Fibroblast of lung (primary cell): ENCODE measurements around the gene COL15A1. TPM values are rescaled to one million over a fixed set of nuclear protein-coding genes. Genes with fewer than 3 reads are reported as not detected.

Source experiments
- DNase-seq, 2 donors: peaks; one replicate each; pipeline versions ENCODE4 v3.0.0 to v3.0.0-alpha.2; 2010; ENCODE audit warnings: low read depth in 2 of 2
- H2AFZ ChIP-seq: 2 replicates; pipeline ENCODE4 v1.5.1; 2012; ENCODE audit warnings: low read length, control low read depth, inconsistent platforms
- H3K27ac ChIP-seq: 2 replicates; pipeline ENCODE4 v1.5.1; 2011; ENCODE audit warnings: low read length, control low read depth; ENCODE audit not compliant: insufficient read depth
- H3K27me3 ChIP-seq: 2 replicates; pipeline ENCODE4 v1.5.1; 2011; ENCODE audit warnings: mild to moderate bottlenecking, low read length; ENCODE audit not compliant: control insufficient read depth, insufficient read depth
- H3K36me3 ChIP-seq: 2 replicates; pipeline ENCODE4 v1.5.1; 2011; ENCODE audit warnings: low read length; ENCODE audit not compliant: control insufficient read depth, insufficient read depth
- H3K4me1 ChIP-seq: 2 replicates; pipeline ENCODE4 v1.5.1; 2011; ENCODE audit warnings: low read length; ENCODE audit not compliant: control insufficient read depth, insufficient read depth; ENCODE audit errors: extremely low read depth
- H3K4me2 ChIP-seq: 2 replicates; pipeline ENCODE4 v1.5.1; 2011; ENCODE audit warnings: low read length, control low read depth; ENCODE audit not compliant: insufficient read depth; ENCODE audit errors: extremely low read depth
- H3K4me3 ChIP-seq, 4 experiments: fragments of 200-600 bp in 1 of 4; sonication (generic) in 1 of 4; replicated peaks in 1 of 4; 2 replicates each; pipeline ENCODE4 v1.5.1; 2011 to 2016; ENCODE audit warnings: low read length in 4 of 4, low read depth in 3 of 4, mild to moderate bottlenecking in 3 of 4, control low read depth in 2 of 4, inconsistent platforms in 1 of 4, mixed read lengths in 1 of 4; ENCODE audit not compliant: insufficient read depth in 1 of 4; ENCODE audit errors: control extremely low read depth in 1 of 4
- H3K79me2 ChIP-seq: 2 replicates; pipeline ENCODE4 v1.5.1; 2012; ENCODE audit warnings: mild to moderate bottlenecking, low read length, inconsistent platforms; ENCODE audit not compliant: control insufficient read depth, insufficient read depth
- H3K9ac ChIP-seq: 2 replicates; pipeline ENCODE4 v1.5.1; 2011; ENCODE audit warnings: mild to moderate bottlenecking, low read length, control low read depth; ENCODE audit not compliant: insufficient read depth
- H3K9me3 ChIP-seq: 2 replicates; pipeline ENCODE4 v1.5.1; 2012; ENCODE audit warnings: low read depth, low read length; ENCODE audit not compliant: control insufficient read depth, insufficient read depth
- H4K20me1 ChIP-seq: 2 replicates; pipeline ENCODE4 v1.5.1; 2011; ENCODE audit warnings: low read length; ENCODE audit not compliant: control insufficient read depth, insufficient read depth; ENCODE audit errors: extremely low read depth
- EZH2 ChIP-seq: IDR thresholded peaks from 2 replicates; pipeline ENCODE4 v1.5.1; 2012; ENCODE audit warnings: low read length, control low read depth, mild to moderate bottlenecking; ENCODE audit errors: missing control alignments
- polyA plus RNA-seq, 2 donors: library from polyadenylated mRNA; depleted of rRNA in 1 of 2; stranded (reverse) in 1 of 2; unstranded in 1 of 2; fragments of >200 nt; gene quantifications; 2 replicates each; pipeline ENCODE4 v1.2.1, GENCODE V29; 2011 to 2012; ENCODE audit warnings: missing spikeins in 1 of 2
- total RNA-seq: library from RNA; depleted of rRNA; stranded (reverse); fragments of >200 nt; gene quantifications from 2 replicates; pipeline ENCODE4 v1.2.1, GENCODE V29; 2014
- TF ChIP-seq, protein P1 (sequence below), 2 donors: IDR thresholded peaks in 1 of 2; conservative IDR thresholded peaks in 1 of 2; 1 replicate in 1 of 2; 2 replicates in 1 of 2; pipeline ENCODE4 v1.5.1; 2011 to 2012; ENCODE audit warnings: low read length in 2 of 2, control low read depth in 1 of 2, inconsistent platforms in 1 of 2, low read depth in 1 of 2, mild to moderate bottlenecking in 1 of 2

The COL15A1 gene
- total and polyA plus RNA-seq, 2 donors (not counting 1 experiment from before 2014, with no cell fraction given), result 13.3 to 41.0 TPM

DNA sequence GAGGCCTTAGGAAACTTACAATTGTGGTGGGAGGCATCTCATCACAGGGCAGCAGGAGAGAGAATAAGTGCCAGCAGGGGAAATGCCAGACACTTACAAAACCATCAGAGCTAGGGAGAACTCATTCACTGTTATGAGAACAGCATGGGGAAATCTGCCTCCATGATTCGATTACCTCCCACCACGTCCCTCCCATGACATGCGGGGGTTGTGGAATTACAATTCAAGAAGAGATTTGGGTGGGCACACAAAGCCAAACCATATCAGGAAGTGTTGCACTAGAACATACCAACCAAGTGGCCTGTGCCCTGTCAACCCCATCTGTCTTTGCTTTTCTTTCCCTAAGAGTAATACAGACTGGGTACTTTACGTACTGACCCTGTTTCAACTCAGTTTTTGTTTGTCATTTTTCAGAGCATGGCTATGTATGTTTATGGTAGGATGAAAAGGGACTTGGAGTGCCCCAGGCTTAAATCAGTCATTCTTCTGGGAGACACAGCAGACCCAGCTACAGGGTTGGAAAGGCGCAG, 102.9 kb downstream of the COL15A1 start:
- H3K9ac ChIP-seq, result no peak overlapping the region
- no peak overlapping the region for H3K4me2 ChIP-seq
- TF ChIP-seq, protein P1, sequence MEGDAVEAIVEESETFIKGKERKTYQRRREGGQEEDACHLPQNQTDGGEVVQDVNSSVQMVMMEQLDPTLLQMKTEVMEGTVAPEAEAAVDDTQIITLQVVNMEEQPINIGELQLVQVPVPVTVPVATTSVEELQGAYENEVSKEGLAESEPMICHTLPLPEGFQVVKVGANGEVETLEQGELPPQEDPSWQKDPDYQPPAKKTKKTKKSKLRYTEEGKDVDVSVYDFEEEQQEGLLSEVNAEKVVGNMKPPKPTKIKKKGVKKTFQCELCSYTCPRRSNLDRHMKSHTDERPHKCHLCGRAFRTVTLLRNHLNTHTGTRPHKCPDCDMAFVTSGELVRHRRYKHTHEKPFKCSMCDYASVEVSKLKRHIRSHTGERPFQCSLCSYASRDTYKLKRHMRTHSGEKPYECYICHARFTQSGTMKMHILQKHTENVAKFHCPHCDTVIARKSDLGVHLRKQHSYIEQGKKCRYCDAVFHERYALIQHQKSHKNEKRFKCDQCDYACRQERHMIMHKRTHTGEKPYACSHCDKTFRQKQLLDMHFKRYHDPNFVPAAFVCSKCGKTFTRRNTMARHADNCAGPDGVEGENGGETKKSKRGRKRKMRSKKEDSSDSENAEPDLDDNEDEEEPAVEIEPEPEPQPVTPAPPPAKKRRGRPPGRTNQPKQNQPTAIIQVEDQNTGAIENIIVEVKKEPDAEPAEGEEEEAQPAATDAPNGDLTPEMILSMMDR (conservative IDR thresholded peaks at IDR 0.05 in 1 of 2, IDR thresholded peaks at IDR 0.05 in 1 of 2; ENCODE audit: low read depth in 1 of 2, low read length in 2 of 2), result no peak
- TF ChIP-seq EZH2, result no peak
- peaks cover 2% of the 10 kb centered on the region for H3K4me1 ChIP-seq
- no peaks in the 10 kb centered on the region for H4K20me1 ChIP-seq
- no peaks in the 10 kb centered on the region for H3K9me3 ChIP-seq
- H3K36me3 ChIP-seq, result no peaks in the 10 kb centered on the region
- no peaks in the 10 kb centered on the region for H3K79me2 ChIP-seq
- no peak for DNase-seq
- H2AFZ ChIP-seq, result no peak overlapping the region
- no peak overlapping the region for H3K27ac ChIP-seq
- no peak overlapping the region for H3K4me3 ChIP-seq
- no peaks in the 10 kb centered on the region for H3K27me3 ChIP-seq

DNA sequence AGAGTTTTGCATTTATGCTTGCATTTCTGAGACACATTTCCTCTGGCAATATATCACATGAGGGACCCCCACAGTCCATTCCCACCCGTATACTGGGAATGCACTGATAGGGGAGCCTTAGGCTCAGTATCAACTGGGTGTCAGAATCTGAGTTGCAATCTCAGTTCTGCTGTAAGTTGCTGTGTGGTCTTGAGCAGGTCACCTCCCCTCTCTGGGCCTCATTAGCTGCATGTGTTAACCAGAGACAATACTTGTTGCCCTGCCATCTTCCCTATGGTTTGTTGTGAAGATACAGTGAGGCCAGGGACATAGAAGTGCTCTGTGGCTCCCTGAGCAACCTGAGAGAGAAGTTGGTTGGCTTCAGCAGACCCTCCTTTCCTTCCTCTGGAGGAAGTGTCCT, 105.5 kb downstream of the COL15A1 start:
- Histone ChIP-seq H3K27ac (no peak overlapping the region), H4K20me1 (no peaks in the 10 kb centered on the region), H3K4me1 (no peaks in the 10 kb centered on the region), H3K9ac (no peak overlapping the region), H3K36me3 (no peaks in the 10 kb centered on the region), H3K9me3 (no peaks in the 10 kb centered on the region), H3K4me2 (no peak overlapping the region), H2AFZ (no peak overlapping the region), H3K79me2 (no peaks in the 10 kb centered on the region), H3K27me3 (no peaks in the 10 kb centered on the region), H3K4me3 (no peak overlapping the region)
- no peak for DNase-seq
- no peak for TF ChIP-seq EZH2
- TF ChIP-seq, protein P1 (conservative IDR thresholded peaks at IDR 0.05 in 1 of 2, IDR thresholded peaks at IDR 0.05 in 1 of 2; ENCODE audit: low read depth in 1 of 2, low read length in 2 of 2), result no peak

DNA sequence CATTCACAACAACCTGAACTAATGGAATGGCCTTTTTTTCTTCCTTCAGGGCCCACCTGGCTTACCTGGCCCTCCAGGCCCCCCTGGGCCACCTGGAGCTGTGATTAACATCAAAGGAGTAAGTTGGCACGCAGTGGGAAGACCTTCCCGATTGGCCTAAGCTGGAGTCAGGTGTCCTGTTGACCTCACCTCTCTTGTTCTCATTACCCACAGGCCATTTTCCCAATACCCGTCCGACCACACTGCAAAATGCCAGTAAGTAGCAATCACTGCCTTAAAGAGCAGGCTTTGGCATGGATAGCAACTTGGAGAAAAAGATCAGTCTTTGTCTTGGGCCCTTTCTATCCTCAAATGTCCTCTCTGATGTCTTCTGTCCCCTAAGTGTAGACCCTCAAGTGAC, 105.9 kb downstream of the COL15A1 start:
- DNase-seq, result no peak
- Histone ChIP-seq H3K9ac (no peak overlapping the region), H2AFZ (no peak overlapping the region), H4K20me1 (no peaks in the 10 kb centered on the region), H3K79me2 (no peaks in the 10 kb centered on the region), H3K27me3 (no peaks in the 10 kb centered on the region), H3K27ac (no peak overlapping the region), H3K4me1 (no peaks in the 10 kb centered on the region), H3K9me3 (no peaks in the 10 kb centered on the region), H3K36me3 (no peaks in the 10 kb centered on the region), H3K4me3 (no peak overlapping the region), H3K4me2 (no peak overlapping the region)
- no peak for TF ChIP-seq EZH2
- TF ChIP-seq, protein P1 (conservative IDR thresholded peaks at IDR 0.05 in 1 of 2, IDR thresholded peaks at IDR 0.05 in 1 of 2; ENCODE audit: low read depth in 1 of 2, low read length in 2 of 2), result no peak
